NCI-H226 (cell line): ENCODE measurements around the gene RTN4R.
A peak's percentile ranks its signal among the peaks of the same experiment; 100 is the strongest.
"Not testable (repeated sequence)": the region's sequence is repeated elsewhere in the genome, so short reads cannot be mapped to it uniquely, and the experiment has no call there.

Experiments used
- DNase-seq: peaks from one replicate; pipeline ENCODE4 v3.0.0-alpha.2; 2015

The RTN4R gene

DNA sequence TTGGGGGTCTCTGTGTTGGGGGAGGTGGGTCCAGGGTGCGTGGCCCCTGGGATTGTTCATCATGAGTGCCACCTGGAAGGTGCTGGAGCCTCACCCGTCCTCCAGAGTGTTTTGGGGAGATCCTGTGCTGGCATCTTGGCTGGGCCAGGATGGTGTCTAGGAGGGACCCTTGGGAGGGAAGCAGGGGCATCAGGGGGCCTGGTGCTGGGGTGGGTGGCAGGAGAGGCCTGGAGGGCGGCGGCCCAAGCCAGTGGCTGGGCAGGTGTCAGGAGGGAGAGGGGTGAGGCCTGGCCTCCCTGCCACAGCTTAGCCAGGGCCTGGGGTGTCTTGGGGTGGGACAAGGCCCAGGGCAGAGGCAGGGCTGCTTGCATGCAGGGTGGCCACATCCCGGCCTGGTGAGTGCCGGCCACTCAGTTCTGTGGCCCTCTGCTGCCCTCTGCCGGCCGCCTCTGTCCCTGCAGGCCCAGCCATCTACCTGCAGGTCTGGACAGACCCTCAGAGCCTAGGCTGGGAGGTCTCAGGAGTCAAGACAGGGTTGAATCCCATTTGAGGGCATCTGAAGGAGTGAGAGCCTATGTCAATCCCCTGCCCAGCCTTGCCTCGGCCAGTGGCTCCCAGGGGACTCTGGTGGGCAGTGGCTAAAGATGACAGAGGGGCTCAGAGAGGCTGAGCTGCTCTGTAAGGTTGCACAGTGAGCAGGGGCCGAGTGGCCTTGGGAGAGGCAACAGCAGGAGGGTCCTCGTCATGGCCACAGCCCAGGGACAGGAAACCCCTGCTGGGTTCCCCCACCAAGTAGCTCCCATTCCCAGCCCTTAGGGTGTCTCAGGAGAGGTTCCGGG, 17.6 kb upstream of the RTN4R start:
- not testable (repeated sequence) for DNase-seq

DNA sequence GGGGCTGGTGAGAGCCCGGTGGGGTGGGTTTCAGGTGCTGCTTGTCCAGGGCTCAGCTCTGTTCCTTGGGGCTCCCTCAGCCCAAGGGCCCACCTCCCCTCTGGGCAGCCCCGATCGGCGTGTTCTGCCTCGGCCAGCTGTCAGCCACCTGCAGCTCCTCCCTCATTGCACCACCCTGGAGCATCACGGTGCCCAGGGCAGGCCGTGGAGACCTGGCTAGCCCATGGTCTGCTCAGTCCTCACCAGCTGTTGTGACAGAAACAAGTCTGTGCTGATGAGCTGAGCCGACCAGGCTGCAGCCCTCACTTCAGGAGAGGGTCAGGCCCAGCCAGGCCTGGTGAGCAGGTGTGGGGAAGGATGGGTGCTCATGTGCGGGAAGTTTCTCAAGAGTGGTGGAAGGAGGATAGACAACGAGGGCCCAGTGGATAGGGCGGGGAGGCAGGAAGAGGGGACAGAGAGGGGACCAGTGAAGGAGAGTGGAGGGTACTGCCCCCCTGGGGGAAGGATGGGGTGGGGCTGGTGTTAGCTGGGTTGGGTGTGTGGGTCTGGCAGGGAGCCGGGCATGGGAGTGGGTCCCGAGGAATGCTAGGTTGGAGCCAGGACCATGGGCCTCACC, 16.5 kb upstream of the RTN4R start:
- no peak for DNase-seq

DNA sequence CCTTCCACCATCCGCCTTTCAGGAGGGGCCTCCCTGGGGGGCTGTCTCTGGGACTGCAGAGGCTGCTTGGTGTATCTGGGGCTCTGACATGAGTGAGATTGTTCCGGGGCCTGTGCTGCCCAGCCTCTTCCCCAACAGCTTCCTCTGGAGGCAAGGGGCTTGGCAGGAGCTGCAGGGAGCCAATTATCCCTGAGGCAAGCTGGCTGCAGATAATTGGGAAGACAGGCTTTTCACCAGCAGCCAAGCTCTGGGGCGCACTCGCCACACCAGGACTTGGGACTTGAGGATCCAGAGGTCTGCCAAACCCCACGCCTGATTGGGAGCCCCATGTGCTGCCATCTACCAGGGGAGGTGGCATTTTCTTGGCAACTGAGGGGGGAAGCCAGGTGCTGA, 15.6 kb upstream of the RTN4R start:
- DNase-seq = no peak

DNA sequence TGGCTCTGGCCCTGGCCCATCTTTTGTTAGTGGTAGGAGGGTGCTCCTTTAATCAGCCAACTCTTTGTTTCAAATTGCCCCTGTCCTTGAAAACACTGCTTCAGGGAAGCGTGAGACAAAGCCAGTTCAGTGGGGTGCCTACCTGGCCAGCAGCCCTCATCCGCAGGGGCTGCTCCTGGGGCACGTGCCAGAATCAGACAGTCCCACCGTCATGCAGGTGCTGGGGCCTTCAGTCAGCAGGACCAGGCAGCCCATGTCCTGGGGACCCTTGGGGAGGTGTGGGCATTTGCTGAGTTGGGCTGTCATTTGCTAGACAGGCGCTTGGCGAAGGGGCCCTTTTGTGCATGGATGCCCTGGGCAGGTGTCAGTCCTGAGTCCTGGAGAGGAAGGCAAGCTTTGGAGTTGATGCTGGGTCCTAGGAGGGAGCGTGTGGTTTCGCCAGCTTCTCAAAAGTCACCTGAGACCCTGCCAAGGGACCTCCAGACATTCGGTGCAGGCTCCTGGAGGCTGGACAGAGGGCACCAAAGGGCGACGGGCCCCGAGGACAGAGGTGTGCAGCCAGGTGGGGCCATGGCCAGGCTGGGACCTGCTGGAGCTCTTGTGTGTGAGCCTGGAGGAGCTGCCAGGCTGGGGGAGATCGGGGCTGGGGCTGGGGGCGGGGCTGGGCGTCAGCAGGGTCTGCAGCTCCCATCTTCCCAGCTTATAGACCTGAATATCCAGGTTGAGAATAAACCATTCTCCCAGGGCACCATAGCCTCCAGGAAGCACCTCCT, 15.0 kb upstream of the RTN4R start:
- no peak for DNase-seq

DNA sequence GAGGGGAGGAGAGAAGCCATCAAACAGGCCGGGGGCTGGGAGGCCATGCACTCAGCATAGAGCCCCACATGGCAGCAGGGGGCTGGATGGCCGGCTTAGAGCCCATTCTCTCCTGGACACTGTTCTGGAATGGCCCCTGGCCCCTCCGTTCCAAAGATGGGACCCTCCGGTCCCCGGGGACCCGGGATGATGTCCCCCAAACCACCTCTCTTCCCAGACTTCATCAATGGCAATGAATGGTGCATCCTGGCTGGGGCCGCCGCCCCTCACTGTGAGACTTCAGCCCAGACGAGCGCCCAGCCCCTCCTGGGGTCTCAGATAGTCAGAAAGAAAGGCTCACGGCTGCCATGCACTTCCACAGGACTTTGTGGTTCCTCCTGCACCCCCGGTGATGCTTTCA, 13.8 kb upstream of the RTN4R start:
- no peak for DNase-seq

DNA sequence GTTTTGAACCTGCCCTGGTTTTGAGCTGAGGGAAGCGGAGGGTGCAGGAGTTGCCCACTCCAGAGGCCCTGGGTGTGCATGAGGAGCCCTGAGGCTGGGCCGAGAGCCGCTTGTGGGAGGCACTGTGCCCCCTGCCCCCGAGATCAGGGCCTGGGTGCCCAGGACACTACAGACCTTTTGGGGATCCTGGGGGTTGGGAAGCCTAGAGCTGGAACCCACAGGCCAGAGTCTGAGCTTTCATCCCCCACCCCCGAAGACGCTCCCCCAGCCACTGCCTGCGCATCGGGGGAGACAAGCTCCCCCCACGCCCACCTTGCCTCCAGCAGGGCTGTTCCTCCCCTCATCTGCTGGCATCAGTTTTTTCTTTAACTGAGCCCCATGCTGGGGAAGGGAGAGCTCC, 13.4 kb upstream of the RTN4R start:
- not testable (repeated sequence) for DNase-seq

DNA sequence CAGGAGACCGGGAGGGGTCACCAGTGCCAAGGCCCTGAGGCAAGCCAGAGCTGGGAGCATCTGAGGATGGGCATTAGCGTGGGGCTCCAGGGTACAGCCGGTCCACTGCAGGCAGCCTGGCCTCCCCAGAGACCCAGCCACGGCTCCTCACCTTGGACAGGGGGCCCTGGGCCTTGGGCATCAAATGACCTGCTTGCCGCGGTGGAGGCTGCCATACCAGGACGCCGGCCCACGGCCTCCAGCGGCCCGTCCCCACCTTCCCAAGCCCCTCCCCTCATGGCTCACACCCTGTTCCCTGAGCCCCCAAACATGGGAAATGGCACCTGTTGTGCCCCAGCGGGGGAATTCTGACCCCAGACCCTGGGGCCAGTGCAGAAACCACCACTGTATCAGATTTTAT, 12.7 kb upstream of the RTN4R start:
- no peak for DNase-seq

DNA sequence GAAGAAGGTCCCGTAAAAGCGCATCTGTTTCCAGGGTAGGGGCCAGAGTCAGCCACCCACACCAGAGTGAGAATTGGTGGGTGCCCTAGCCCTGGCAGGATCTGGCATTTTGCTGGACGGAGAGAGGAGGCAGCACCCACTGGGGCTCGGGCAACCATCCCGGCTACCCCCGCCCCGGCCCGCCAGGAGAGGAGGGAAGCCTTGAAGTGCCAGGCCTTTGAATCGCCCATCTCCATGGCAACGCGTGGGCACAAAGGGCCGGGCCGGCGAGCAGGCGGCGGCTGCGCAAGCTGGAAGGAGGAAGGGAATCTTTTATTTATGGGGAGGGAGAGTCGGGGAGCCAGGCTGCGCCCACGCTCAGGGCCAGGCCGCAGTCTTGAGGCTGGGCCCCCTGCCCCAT, 12.0 kb upstream of the RTN4R start:
- DNase-seq = not testable (repeated sequence)

DNA sequence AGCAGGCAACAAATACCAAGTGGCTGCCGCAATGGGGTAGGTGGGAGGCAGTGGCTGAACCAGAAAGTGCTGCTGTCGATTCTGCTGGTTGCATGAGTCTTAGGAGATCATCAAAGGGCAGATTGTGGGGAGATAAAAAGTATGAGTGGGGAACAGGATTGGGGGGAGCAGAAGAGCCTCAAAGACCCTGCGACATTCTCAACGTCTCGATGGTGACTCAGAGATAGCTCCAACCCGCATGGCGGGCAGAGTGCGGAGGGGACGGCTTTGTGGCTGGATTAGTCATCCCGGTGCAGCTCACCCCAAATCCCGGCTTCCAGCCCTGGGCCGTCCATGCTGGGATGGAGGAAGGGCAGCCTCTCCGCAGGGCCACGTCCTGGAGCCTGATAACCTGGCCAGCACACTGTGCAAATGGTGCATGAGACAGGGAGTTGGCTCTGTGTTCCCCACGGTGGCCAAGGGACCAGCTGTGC, 11.6 kb upstream of the RTN4R start:
- peak; percentile 22 for DNase-seq

DNA sequence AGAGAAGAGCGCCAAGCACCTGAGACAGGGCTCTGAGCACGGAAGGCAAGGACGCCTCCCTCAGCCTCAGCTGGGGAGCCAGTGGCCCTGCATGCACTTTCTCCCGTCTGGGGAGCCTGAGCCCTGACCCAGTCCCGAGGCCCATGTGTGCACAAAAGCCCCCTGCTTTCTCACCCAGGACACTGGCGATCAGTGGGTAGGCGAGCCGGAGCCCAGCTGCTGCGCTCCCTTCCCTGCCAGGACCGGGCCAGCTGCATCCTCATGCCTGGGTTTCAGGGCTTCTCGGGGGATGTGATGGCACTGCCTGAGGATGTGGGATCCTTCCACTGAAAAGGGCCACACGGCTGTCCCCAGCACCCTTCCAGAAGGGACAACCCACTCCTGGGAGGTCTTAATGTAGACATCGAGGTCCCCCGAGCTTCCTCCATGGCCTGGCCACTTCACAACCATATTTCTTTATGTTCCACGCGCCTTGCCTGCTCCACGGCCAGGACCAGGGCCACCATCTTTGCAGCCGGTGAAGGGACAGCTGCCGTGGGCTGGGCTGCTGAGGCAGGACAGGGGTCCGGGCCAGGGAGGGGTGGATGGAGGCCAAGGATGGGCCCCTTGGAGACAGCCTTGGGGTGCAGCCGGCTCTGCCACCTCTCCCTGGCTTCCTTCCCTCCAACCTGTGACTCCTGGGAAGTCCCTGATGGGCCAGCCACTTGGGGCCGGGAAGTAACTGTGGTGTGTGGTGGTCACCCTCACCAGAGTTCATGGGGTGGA, 10.8 kb upstream of the RTN4R start:
- not testable (repeated sequence) for DNase-seq

DNA sequence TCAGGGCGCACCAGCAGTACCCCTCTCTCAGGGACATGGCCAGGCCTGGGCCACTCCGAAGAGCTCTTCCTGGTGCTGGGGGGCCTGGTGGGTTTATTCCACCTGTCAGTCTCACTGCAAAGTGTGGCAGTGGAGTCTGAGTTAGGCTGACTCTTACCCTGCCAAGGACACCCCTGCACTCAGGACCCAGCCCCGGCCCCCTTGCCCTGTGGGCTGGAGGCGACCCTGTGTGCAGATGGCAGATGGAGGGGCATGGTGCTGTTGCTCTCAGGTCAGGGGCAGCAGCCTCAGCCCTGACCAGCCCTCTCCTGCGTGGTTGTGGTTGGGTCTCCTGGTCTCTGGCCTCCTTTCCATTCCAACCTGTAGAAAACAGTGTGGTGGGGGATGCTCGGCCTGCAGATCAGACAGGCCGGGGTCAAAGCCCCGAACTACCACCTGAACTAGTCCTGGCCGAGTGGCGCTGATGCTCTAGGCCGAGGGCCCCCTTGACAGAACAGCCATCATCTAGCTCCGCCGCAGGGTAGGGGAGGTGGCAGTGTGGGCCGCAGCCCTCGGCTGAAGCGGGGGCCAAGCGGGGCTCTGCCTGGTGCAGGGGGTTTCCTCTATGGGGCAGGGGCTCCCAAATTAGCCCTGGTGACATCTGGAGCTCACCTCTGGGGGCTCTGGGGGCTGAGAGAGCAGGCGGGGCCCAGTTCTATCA, 10.0 kb upstream of the RTN4R start:
- not testable (repeated sequence) for DNase-seq

DNA sequence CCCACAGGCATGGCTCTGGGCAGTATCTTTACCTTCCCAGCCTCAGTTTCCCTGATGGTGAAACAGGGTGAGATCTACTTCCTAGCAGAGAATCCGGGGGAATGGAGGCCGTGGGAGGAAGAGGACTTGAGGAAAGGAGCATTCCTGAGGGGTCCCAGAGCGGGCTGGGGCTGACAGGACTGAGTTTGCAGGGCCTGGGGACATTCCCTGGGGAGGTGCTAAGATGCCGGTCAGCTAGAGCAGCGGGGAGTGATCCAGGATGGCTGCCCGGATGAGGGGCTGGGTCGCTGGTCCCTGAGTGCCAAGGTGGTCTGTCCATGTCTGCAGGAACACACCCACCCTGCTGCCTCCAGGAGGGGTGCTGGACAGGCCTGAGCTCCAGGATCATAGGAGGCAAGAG, 8.3 kb upstream of the RTN4R start:
- DNase-seq = no peak

DNA sequence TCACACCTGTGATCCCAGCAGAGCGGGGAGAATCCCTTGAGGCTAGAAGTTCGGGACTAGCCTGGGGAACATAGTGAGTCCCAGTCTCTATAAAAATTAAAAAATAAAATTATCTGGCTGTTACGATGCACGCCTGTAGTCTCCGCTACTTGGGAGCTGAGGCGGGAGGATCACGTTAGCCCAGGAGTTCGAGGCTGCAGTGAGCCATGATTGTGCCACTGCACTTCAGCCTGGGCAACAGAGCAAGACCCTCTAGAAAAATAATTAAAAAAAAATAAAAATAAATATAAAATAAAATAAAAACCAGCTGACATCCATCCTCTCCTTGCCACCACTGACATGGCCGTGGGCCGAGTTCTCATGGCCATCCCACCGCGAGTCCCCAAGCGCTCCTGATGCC, 7.7 kb upstream of the RTN4R start:
- no peak for DNase-seq

DNA sequence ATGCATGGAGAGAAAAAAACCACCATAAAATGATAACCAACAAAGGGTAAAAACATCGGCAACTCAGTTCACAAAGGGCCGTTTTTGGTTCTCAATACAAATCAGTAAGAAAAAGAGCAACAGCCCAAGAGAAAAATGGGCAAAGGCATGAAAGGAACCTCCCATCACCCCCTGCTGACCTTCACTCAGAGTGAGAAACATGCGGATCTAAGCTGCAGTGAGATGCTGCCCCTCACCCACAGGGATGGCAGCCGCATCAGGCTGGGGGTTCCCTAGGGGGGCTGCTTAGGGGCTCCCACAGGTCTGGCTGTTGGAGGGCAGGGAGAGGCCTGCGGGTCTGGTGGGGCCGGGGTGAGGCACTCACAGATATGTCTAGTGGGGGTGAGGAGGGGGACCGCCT, 7.2 kb upstream of the RTN4R start:
- not testable (repeated sequence) for DNase-seq

DNA sequence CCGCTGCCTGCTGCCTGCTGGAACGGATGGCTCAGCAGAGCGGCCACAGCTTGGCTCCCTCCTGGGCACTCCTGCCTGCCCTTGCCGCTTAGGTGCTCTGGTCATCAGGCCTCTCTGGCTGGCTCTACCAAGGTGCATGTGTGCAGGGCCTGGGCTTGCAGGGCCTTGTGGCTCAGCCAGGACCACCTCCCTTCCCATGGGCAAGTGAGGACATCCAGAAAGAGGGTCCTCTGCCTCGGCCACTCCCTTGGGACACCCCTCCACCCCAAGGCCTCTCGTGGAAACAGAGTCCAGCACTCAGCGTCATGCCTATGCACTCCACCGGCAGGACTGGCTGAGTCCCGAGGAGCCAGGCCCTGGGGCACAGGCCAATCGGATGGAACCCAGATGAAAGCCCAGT, 6.3 kb upstream of the RTN4R start:
- DNase-seq = not testable (repeated sequence)

DNA sequence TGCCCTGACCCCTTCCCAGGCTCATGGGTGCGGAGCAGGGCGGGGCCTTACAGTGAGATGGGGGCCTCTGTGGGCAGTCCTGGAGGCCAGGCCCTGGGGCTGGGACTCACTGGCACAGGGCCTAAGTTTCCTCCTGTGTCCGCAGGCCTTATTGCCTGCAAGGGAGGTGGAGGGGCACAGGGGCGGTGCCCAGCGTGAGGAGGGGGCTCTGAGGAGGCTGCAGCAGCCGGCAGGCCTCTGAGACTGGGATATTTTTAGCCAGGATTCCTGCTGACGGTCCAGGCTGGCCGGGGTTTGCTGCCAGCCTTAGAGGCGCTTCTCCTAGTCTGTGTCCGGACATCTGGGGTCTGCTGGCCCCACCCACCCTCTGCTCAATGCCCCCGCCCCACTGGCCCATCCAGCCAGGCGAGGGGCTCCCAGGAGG, 5.7 kb upstream of the RTN4R start:
- no peak for DNase-seq

DNA sequence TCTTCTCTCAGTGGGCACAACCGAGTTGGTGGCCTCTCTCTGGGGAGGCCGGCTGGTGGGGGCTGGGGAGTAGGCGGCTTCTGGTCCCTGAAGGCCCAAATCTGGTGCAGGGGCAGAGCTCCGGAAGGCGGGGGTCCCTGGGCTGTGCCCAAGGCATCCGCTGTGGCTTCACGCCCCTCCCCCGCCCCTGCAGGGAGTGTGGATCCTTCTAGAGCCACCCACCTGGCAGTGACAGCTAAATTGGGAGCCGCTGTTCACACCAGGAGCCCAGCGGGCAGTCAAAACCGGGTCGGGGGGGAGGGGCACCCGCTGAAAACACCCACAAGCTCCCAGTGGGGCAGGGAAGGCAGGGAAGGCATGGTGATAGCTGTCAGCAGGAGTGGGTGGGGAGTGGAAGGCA, 4.6 kb upstream of the RTN4R start:
- DNase-seq = no peak

DNA sequence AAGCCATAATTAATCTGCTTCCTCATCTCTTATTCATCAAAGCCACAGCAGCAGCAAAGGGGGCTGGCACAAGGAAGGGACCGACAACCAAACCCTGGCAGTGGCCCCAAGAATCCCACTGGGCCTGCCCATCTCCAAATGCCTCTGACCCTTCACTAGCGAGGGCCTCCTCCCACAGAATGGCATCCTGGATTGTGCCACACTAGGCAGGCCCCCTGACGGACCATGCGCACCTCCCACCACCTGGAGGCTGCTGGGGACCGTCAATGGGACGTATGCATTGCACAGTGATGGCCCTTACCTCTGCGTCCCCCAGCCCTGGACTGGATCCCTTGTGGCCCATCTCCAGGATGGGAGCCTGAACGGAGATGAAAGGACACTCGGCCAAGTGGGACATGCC, 4.1 kb upstream of the RTN4R start:
- DNase-seq = no peak

DNA sequence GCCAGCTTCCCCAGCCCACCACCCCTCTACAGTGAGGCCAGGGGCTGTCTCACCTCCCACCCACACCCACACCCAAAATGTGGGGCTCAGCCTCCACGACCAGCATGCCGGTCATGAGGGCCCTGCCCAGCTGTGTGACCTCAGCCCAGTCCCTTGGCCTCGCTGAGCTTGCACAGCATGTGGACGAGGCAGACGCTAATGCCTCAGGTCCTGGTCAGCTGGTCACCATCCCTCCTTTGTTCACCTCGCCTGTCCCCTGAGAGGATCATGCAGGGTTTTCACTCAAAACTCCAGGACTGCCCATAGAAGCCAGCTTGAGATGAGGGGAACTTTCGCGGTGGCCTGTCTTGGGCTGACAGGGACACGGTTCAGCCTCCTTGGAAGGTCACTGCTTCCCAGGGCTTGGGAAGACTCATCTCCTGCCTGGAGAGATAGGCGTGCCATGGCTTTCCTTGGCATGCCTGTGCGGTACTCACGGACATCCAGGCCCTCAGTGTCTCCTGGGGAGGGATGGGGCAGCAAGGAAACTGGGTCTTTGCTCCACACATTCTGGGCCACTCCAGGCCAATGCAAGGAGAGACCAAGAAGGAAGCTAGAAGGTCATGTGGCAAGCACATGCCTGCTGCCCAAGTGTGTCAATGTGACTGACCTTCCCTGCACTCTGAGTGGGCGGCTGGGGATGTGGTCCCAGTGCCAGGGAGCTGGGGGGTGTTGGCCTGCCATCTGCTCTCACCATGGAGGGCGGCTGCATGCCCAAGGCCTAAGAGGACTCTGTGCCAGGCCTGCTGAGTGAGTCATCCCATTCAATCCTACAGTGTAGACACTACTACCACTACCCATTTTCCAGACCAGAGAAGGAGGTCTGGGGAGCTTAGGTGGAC, 3.2 kb upstream of the RTN4R start:
- no peak for DNase-seq

DNA sequence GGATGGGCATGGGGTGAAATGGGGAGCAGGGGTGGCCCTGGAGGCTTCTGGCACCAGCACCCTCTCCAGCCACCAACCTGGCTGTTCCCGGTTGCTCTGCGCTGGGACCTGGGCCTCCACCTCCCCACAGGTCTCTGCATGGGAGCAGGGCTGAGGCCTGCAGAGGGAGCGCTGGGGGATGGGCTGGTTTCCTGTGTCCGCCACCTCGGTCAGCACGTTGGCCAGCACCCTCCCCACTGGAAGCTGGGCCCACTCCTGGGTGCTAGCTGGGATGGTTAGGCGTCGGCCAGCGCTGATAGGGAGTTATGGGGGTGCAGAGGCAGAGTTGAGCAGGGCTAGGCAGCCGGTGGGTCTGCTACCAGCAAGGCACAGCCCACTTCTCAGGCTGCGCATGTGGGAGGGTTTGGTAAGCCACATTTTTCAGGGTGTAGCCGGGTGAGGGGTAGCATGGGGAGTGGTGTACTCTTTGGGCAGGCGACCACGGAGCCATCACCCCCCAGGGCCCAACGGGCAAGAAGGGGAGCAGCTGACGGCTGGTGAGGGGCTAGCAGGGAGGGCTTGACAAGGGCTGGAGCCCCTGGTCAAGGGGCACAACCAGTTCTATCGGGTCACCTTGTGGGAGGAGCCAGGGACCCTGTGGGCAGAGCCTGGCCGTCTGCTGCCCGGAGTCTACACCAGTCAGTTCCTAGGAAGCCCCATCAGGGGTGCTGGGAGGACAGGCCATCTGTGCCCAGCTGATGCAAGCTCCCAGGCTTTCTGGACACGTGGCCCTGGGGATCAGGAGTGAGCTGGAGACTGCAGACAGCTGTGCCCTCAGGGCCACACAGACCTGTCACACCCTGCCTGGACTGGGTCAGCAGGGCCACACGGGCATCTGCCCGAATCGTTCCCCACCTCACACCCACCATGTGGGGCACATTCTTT, 2.3 kb upstream of the RTN4R start:
- DNase-seq = not testable (repeated sequence)
